ENCODE data around the gene MRTO4.
"Not testable (repeated sequence)": the region's sequence is repeated elsewhere in the genome, so short reads cannot be mapped to it uniquely, and the experiment has no call there.

The MRTO4 gene

DNA sequence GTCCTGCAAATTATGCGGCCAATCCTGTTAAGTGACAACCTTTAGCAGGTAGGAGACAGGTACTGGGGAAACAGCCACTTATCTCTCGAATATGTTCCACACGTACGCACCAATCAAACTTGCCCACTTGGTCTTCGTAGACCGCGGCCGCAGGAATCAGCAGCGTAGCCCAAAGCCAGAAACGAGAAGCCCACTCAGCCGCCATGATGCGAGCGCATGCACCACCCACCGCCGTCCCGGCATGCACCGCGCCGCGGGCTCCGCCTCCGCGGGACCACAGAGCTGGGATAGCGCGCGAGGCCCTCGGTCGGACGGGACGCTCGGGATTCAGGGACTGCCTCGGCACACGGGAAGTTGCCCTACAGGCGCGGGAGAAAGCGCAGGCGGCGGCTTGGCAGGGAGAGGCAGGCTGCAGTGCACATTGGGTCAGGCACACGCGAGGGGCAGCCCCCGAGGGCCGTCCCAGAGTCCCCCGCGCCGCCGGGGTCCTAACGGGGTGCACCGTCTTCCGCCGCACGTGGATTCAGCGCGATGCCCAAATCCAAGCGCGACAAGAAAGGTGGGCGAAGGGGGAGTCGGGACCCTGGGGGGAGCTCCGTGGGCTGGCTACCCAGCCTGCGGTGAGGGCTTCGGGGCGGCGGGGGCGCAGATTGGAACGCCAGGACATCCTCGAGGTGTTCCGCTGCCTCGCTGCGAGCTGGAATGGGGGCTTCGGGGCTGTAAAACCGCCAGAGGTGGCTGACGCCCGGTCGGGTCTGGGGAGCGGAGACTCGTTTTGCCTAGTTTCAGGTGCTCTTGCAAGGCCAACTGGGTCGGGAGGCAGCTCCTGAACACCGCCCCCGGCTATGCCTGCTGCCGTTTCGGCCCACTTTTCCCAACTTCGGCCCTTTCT, at the start of gene MRTO4, which contains the start of gene EMC1:
Gene MRTO4, plus strand, starts transcription at position 501 of the 892 bp plus-strand sequence. Its CDS starts 31 bp downstream, at position 532.
Gene EMC1, minus strand, starts transcription at position 220 of the 892 bp plus-strand sequence. Its CDS starts 15 bp downstream, at position 205.
- DNase-seq, result peak; percentile 5

DNA sequence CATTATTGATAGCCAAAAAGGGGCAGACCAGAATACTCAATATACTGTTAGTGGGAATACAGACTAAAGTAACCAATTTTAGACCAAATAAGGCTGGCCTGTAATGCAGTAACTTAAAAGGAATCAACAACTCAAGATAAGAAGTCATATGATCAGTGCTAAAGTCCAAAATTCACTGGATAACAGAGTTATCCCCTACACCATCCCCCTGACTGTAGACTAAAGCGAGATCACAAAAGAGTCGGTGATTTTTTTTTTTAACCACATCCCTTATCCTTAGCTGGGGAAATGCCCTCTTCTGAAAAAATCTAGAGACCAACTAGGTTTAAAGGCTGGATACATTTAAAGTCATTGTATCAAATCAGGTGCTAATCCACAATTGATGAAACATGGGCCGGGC, 49.2 kb upstream of the MRTO4 start:
- no peak for DNase-seq

DNA sequence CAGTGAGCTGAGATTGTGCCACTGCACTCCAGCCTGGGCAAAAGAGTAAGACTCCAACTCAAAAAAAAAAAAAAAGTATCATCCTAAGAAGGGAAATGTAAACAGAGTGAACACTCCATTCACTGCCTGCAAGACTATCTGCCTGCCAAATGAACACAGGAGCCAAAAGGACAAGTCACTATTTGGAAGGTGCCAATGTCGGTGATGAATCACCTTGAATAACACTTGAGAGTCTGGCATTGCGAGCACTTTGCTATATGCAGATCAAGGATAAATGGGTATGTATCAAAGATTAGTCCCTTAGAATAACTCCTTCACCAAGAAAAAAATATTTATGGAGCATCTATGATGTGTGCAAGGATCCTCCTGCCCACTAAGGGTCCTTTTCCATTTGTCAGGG, 48.2 kb upstream of the MRTO4 start:
- no peak for DNase-seq

DNA sequence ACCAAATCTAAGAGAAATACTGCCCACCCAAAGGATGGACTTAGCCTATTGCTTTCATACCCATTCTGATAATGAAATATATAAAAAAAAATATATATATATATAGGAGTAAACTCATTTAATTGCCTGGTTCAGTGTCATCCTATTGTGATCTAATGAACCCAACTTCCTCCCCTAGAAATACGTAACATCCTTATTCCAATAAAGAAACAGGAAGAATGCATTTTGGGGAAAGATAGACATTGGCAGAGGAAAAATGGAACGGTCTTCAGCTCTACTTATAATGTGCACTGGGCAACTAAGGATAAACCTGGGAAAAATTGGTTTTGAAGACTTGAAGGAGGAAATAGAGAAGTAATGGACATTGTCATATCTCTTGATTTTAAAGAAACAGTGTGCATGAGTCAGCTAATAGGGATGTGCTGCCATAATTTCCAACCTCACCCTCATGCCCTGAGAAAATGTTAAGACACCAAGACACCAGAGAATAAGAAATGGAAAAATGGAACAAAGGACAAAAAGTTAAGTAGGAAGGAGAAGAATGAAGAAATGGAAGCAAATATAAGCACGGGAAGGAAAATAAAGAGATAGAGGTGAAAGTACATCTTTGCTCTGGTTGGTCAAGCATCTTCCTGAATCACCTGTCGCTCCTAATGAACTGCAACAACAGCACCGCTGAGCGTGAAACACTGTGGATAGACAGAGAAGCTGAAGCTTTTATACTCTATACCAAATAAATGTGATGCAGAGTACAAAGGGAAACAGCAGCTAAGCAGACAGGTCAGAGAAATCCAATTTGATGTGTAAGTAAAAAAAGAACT, 46.9 kb upstream of the MRTO4 start:
- no peak for DNase-seq

DNA sequence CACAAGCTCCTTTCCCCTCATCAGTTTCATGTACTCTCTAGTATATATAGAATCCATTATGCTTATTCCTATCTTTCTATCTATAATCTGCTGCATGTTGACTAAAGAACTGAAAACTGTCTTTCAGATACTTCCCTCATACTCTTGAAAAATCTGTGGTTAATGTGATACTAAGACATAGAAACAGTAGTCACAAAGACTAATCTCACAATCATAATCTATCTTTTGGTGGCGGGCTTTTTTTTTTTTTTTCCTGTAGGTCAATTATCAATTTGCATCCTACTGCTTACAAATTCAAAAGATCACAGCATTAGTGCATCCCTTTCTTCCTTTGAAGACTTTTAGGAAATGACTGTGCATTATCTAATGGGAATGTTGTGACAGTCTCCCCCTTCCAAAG, 46.2 kb upstream of the MRTO4 start:
- DNase-seq, result no peak

DNA sequence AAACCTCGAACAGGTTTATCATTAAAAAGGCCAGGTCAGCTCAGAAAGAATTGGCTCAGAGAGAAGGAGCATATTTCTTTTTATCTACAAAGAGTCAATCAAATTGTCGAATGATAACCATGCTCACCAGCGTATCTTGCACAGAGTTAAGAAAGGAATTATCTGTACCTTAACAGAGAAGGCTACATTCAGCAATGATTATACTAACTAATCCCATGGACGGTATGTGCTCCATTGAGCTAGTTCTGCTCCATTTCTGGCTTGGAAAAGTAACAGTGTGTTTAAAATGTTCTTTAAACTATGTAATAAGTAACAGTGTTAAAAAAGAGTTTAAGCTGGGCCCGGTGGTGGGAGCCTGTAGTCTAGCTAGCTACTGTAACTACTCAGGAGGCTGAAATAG, 45.8 kb upstream of the MRTO4 start:
- DNase-seq, result no peak

DNA sequence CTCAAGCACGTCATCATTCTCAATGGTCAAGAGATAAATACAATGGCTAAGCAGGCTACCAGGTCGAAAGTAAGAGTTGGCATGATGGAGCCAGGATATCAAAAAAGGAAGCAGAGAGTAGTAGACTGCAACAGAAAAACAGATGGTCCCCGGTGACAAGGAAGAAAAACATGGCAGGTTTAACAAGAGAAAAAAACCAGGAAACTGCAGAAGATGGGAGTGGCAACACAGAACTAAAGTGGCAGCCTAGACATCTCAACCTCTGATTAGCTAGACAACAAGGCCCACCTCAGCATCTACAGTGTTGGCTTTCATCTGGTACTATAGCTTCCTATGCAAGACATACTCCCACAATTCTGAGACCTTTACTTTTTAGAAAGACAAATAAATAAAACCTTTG, 44.7 kb upstream of the MRTO4 start:
- DNase-seq, result no peak

DNA sequence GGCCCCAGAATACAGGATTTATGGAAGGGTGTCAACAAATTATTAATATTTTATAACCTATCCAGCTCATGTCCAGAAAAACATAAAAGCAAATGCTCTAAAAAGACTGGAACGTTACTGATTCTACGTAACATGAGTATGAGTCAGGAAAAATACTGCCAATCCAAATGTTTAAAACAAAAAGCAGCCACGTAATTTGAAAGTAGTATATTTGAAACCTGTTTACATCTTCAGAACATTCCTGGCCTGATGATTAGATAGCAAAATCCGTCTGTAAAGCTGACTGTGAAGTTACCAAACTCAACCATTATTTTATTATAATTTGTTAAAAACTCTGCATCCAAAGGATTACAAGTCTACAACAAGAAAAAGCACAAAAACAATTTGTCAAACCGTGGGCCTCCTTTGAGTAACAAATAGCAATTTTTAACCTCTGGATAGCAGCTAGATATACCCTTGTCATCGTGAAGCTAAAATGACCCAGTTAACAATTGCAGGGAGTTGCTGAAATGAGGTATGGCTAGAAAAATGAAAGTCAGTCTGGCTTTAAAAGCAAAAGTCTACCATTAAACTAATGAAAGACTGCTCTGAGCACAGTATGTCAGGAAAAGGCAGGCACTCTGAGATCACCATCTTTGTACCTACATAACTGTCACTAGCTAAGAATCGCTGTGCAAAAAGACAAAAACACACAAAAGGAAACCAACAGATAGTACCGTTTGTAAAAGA, 42.7 kb upstream of the MRTO4 start:
- no peak for DNase-seq

DNA sequence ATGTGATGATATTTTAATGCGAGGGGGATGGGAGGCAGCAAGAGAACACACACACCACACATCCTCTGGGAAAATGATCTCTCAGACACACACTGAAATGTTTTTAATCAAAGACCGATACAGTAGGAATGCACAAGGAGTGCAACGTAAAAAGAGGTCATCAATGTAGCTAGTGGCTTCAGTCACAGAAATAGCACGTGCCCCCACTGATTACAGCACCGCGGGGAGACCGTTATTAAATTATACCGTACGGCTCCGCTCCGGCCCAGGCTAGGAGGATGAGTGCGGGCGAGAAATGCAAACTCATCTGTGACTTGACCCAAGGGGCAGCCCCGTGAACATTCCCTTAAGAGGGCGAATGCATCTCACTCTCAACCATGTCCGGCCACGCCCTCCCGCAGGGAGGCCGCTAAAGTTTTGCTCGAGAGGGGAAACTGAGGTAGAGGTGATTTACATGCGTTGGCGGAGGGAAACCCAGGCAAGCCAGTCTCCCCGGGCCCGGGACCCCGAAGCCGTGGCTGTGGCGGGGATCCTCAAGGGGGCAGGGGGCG, 42.1 kb upstream of the MRTO4 start:
- no peak for DNase-seq

DNA sequence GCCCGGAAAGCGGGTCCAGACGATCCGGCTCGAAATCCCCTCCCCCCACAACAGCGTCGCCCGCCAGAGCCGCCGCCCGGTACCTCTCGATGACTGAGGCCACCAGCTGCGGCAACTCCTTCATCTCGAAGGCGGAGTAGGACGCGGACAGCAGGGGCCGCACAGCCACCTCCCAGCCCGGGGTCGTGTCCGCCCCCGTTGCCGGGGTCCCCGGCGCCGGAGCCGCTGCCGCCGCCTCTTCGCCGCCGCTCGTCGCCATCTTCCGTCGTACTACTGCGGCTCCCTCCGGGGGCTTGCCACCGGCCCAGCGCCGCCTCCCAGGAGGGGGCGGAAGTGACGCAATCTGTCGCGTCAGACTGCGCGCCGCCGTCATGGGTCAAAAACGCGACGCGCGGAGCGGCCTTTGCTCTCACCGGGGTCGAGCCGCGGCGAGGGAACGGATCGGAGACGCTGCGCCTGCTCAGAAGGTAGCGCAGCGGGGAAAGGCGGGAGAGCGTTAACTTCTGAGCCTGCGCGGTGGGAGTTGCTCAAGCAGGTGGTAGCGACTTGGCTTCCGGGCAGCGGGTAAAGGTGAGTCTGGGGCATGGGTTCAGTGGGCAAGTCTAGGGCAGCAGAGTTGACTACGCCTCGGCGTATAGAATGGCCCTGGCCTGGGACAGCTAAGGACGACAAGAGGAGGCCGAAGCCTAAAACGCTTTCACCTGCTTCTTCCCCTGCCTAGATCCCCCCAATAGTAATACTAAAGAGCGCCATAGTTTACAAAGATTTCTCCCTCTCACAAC, 41.4 kb upstream of the MRTO4 start, which contains the start of gene UBR4:
Gene UBR4, minus strand, starts transcription at position 277 of the 782 bp plus-strand sequence. Its CDS starts 18 bp downstream, at position 259.
- DNase-seq, result peak; percentile 29

DNA sequence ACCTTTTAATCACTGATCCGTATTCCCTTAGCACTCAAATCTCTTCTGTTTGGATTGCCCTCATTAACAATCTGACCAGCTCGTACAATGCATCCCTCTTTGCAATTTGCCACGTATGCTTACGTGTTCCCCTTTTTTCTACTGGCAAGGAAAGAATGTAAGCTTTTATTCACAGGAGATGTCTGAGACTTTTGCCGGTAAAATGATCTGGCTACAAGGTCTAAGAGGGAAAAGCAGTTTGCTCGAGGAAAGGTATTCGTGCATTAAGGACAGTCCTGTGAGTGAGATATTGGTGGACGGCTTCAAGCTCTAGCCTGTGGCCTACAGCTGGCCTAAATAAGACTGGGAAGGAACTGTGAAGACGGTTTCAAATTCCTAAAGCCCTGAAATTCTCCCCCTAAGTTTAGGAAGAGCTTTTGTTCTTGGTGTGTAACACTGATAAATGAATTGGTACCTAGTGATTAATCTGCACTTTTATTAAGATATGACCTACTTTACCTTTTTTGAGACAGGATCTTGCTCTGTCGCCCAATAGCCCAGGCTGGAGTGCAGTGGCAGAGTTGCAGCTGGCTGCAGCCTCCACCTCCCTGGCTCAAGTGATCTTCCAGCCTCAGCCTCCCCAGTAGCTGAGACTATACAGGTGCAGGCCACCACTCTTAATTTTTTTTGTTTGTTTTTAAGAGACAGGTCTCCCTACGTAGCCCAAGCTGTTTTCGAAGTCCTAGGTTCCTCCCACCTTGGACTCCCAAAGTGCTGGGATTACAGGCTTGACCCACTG, 40.6 kb upstream of the MRTO4 start:
- no peak for DNase-seq

DNA sequence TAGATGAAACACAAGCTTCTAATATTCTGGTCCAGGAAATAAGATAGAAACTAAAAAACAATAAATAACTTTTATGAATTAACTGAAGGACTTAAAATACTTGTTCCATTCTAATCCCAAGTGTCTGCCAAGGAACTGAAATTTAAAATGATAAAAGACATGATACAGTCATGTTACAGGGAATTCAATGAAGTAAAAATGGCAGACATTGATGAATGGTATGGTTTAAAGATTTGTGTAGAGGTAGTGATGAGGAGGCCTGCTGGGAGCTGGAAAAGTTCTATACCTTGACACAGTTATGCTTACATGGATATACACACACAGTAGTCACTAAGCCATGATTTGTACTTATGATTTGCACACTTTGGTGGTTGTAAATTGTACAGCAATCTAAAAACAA, 39.4 kb upstream of the MRTO4 start:
- no peak for DNase-seq

DNA sequence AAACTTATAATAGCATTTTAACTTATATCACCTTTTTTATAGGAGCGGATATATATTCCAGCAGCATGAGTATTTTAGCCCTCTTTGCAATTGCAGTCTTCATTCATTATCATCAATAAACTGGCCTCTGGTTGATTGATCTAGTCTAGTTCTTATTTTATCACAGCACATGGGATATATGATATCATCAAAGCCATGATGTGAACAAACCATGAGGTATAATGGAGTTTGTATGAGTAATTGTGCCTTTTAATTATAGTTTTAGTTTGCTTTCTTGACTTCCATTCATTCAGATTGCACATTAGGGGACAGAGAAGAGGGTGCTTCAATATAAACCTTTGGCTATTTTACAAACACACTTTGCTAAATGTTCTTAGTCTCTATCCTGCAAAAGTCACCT, 38.0 kb upstream of the MRTO4 start:
- no peak for DNase-seq

DNA sequence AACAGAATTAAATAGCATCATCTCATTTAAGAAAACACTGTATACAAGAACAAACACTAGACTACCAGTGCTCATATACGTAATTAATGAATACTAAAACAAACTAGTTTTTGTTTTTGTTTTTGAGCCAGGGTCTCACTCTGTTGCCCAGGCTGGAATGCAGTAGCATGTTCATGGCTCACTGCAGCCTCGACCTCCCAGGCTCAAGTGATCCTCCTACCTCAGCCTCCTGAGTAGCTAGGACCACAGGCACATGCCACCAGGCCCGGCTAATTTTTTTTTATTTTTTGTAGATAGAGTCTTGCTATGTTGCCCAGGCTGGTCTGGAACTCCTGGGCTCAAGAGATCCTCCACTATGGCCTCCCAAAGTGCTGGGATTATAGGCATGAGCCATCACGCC, 35.0 kb upstream of the MRTO4 start:
- DNase-seq, result not testable (repeated sequence)

DNA sequence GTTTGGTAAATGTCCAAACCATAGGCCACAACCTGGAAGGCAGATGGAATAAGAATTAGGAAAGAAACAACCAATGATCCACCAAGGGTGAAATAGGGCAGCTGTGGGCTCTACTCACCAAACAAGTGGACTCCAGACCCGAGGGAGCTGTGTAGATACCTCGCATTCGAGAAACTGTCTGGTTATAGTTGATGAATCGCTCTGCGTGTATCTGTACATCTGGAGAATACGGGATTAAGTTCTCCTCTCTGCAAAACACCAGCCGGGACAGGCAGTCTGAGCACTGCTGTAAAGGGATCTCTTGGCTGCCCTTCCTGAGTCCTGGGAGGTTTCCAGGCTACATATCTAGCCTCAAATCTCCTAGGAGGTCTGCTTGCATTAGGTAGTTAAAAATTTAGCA, 32.2 kb upstream of the MRTO4 start:
- DNase-seq, result no peak

DNA sequence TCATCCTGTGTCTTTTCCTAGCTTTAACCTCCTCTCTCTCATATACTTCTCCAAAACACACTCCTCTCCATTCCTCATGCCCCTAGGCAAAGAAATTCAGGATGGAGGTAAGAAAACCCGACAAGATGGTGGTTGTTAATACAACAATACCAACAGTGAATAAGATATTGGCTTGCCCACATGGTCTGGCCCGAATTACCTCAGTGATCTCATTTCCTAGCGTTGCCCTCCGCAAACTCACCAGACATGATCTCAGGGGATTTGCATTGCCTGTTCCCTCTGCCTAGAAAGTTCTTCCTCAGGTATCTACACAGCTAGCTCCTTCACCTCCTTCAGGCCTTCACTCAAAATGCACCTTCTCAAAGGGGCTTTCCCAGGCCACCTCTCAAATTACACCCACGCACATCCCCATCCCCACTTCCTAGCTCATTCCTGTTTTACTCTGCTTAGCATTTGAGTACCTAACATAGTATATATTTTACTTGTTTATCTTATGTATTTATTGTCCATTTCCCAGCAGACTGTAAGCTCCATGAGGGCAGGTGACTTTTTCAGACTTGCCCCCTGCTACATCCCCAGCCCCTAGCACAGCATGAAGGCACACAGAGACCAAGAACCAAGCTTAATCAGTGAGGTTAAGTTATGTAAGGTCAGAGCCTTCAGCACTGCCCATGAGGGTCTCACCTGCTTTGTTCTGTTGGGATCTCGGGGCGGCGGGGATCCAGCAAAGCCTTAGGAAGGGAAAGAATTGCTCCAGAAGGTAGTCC, 31.3 kb upstream of the MRTO4 start:
- no peak for DNase-seq

DNA sequence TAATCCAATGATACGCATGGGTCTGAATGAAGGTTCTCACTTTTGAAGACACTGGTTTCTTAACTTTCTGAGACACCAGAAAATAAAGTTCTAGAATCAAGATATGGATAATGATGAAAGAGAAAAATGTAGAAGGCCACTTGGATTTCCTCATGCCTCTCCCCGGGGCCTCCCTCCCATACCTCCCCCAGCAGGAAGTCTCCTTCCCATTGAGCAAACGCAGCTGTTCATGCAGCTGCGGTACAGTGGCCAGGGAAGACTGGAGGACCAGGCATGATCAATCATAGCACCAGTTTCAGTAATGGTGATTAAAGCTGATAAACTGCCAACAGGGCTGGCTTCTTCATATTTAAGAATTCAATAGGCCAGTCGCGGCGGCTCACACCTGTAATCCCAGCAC, 30.6 kb upstream of the MRTO4 start:
- DNase-seq, result no peak

DNA sequence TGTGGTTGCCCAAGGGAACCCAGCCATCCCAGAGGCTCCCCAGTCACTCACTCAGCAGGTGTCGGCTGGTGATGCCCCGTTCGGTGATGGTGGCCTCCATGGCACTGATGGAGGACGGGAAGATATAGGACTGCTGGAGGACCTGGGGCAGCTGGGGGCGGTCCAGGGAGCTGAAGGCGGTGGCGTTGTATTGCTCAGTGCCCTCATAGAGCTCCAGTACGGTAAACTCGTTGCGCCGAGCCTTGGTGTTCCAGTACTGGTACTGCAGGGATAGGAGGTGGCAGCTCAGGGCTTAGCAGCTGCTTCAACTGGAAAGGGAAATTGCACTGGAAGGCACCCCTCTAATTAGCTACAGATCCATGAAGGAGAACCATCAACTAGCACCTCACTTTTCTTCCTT, 29.0 kb upstream of the MRTO4 start:
- DNase-seq, result no peak

DNA sequence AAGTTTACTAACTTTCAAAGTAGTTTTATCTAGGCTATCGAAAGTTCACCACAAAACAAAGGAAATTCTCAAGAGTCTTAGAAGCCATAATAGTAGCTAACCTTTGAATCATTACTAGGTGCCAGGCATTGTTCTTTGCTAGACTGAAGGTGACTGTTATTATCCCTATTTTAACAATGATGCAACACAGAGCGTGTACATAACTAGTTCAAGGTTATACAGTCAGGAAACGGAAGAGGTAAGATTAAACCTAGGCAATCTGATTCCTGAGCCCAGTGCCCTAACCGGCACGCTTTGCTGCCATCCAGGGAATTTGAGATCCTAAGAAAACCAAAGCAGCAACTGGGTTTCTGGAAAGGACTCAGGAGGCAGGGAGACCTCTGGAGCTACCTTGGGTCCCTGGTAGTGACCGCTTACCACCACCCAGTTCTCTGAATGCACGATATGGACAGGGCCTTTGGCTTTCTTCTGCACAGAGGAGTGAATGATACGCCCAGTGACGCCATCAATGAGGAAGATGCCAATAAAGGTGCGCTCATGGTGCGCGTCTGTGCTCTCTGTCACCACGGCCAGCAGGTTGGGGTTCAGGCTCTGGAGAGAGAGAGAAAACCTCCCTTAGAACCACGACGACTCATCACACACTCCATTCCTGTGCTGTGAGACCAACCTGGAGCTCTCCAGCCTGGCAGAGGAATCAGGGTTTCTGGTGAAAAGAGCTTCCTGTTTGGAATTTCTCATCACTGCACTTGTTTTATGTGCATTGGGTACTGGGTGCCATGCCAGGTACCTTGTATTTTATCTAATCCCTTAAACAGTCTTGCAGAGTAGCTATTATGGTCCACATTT, 28.4 kb upstream of the MRTO4 start:
- DNase-seq, result no peak
